Neutrophil (primary cell): ENCODE data around the gene CPNE6.

Experiments used
- H3K27ac ChIP-seq: fragments of 200-600 bp; sonication (generic); 2 replicates; pipeline ENCODE4 v1.5.1; 2016; ENCODE audit warnings: mild to moderate bottlenecking, moderate library complexity
- H3K27me3 ChIP-seq: fragments of 200-600 bp; sonication (generic); 2 replicates; pipeline ENCODE4 v1.6.0; 2016; ENCODE audit warnings: mild to moderate bottlenecking
- H3K36me3 ChIP-seq: fragments of 200-600 bp; sonication (generic); 2 replicates; pipeline ENCODE4 v1.5.1; 2017
- H3K4me1 ChIP-seq, 2 experiments: fragments of 200-600 bp in 1 of 2; sonication (generic) in 1 of 2; 1 replicate in 1 of 2; 2 replicates in 1 of 2; pipeline versions ENCODE4 v1.5.1 to v1.6.1; 2013 to 2016; ENCODE audit warnings: low read depth in 1 of 2, low read length in 1 of 2, mild to moderate bottlenecking in 1 of 2, moderate library complexity in 1 of 2; ENCODE audit not compliant: control insufficient read depth in 1 of 2, insufficient read depth in 1 of 2
- H3K4me3 ChIP-seq, 2 experiments: fragments of 200-600 bp in 1 of 2; sonication (generic) in 1 of 2; 1 replicate in 1 of 2; 2 replicates in 1 of 2; pipeline ENCODE4 v1.5.1; 2013 to 2016; ENCODE audit warnings: low read depth in 1 of 2, low read length in 1 of 2, mild to moderate bottlenecking in 1 of 2, moderate library complexity in 1 of 2
- H3K9me3 ChIP-seq: fragments of 200-600 bp; sonication (generic); 2 replicates; pipeline ENCODE4 v1.5.1; 2016
- TF ChIP-seq, protein P1 (sequence below): fragments of 200-600 bp; sonication (generic); IDR thresholded peaks from 2 replicates; pipeline ENCODE4 v1.5.1; 2016; ENCODE audit warnings: antibody characterized with exemption

CPNE6 gene

DNA sequence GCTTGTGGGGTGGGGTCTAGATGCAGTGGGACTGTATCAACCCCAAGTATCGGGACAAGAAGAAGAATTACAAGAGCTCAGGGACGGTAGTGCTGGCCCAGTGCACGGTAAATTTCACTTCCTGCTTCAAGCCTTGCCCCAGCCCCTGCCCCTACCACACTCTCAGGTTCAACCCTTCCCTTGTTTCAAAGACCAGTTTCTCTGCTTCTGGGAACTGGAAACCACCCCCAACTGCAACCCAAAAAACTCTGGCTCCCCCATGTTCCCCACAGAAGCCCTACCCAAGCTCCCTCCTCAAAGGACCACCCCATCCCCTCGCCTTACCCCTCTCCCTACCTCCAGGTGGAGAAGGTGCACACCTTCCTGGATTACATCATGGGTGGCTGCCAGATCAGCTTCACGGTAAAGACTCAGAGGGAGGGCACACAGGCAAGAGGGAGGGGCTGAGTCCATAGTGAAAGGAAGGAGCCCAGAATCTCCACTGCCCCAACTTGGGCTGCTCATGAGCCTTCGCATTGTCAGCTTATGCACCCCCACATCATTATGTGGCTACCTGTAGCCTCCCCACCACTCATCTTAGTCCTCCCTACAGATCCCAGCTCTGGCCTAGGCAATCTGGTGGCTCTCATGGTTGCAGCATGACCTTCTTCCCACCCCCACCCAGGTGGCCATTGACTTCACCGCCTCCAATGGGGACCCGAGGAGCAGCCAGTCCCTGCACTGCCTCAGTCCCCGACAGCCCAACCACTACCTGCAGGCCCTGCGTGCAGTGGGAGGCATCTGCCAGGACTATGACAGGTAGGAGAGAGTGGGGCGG lies 4.3 kb downstream of the CPNE6 start:
- TF ChIP-seq, protein P1, sequence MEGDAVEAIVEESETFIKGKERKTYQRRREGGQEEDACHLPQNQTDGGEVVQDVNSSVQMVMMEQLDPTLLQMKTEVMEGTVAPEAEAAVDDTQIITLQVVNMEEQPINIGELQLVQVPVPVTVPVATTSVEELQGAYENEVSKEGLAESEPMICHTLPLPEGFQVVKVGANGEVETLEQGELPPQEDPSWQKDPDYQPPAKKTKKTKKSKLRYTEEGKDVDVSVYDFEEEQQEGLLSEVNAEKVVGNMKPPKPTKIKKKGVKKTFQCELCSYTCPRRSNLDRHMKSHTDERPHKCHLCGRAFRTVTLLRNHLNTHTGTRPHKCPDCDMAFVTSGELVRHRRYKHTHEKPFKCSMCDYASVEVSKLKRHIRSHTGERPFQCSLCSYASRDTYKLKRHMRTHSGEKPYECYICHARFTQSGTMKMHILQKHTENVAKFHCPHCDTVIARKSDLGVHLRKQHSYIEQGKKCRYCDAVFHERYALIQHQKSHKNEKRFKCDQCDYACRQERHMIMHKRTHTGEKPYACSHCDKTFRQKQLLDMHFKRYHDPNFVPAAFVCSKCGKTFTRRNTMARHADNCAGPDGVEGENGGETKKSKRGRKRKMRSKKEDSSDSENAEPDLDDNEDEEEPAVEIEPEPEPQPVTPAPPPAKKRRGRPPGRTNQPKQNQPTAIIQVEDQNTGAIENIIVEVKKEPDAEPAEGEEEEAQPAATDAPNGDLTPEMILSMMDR = no peak
- peaks cover 15 to 16% of the 10 kb centered on the region in 2 experiments for H3K4me1 ChIP-seq
- H3K27ac ChIP-seq = no peak overlapping the region
- H3K27me3 ChIP-seq = peaks cover 19% of the 10 kb centered on the region
- H3K36me3 ChIP-seq = no peaks in the 10 kb centered on the region
- H3K4me3 ChIP-seq = no peak overlapping the region
- no peaks in the 10 kb centered on the region for H3K9me3 ChIP-seq

DNA sequence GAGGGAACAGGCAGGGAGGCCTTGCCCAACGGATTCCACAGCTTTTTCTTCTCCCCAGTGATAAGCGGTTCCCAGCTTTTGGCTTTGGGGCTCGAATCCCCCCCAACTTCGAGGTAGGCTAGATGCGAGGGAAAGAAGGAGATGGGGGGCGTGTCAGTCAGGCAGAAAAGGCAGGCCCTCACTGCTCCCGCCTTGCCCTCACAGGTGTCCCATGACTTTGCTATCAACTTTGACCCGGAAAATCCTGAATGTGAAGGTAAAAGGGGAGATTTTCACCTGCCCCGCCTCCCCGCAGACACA lies 4.9 kb downstream of the CPNE6 start:
- Histone ChIP-seq H3K9me3 (no peaks in the 10 kb centered on the region), H3K27ac (no peak overlapping the region), H3K4me1 (peaks cover 15% of the 10 kb centered on the region in 2 experiments), H3K36me3 (no peaks in the 10 kb centered on the region), H3K4me3 (no peak overlapping the region), H3K27me3 (peaks cover 25% of the 10 kb centered on the region)
- TF ChIP-seq, protein P1 = no peak

DNA sequence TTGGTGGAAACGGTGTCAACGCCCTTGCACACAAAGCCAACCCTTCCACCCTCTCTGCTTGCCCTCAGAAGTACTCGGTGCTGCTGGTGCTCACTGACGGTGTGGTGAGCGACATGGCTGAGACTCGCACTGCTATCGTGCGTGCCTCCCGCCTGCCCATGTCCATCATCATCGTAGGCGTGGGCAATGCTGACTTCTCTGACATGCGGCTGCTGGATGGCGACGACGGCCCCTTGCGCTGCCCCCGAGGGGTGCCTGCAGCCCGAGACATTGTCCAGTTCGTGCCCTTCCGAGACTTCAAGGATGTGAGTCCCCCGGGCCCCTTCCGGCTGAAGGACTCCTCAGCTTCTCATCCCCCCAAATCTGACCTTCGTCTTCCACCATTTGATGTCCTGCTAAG lies 5.7 kb downstream of the CPNE6 start:
- no peaks in the 10 kb centered on the region for H3K36me3 ChIP-seq
- H3K4me3 ChIP-seq = no peak overlapping the region
- no peaks in the 10 kb centered on the region for H3K9me3 ChIP-seq
- H3K27me3 ChIP-seq = peaks cover 33% of the 10 kb centered on the region
- no peak overlapping the region for H3K27ac ChIP-seq
- H3K4me1 ChIP-seq = peaks cover 9 to 14% of the 10 kb centered on the region in 2 experiments
- TF ChIP-seq, protein P1 = no peak

DNA sequence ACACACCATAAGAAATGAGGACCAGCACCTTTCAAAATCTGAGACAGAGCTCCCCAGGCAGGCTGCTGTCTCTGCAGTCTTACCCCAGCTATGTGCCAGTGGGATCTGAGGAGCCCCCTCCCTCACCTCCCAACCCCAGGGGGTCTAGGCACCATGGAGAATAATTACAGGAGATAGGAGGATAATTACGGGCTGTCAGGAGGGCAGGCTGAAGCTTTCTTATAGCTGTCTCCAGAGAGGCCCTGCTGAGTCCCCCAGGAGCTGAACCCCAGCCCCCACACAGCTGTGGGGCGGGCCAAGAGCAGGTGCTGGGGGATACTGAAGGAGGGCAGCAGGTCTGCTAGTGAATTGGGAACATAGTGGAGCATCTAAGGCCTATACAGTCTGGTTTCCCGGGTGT lies 6.8 kb downstream of the CPNE6 start:
- Histone ChIP-seq H3K4me3 (no peak overlapping the region), H3K27me3 (peaks cover 44% of the 10 kb centered on the region), H3K27ac (no peak overlapping the region), H3K36me3 (no peaks in the 10 kb centered on the region), H3K9me3 (no peaks in the 10 kb centered on the region), H3K4me1 (peaks cover 9 to 14% of the 10 kb centered on the region in 2 experiments)
- TF ChIP-seq, protein P1 = no peak

DNA sequence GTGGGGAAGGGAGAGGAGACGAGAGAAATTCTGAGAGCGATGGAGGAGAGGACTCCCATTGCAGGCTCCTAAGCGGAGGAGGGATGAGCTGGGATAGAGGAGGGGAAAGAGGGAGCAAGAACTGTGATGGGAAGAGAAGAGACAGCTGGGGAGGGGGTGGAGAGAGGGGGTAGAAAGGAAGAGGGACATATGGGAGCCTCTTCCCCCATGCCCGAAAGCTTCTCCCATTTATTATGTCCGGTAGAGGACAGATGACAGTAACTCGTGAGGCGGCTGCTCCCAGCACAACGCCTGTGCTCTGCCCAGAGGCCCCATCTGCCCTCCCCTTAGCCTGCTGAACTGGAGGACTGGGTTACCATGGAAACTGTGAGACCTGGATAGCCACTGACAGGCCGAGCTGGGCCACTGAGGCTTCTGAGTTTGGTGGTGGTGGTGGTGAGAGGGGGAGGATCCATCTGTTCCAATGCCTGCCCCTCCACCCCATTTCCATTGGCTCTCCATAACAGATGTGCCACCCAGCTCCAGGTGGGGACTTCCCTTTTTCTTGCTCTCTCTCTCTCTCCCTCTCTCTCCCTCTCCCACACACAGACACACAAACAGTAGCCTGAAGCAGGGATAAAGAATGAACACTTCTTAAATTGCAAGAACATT lies 8.3 kb downstream of the CPNE6 start:
- TF ChIP-seq, protein P1 = no peak
- no peak overlapping the region for H3K4me3 ChIP-seq
- H3K36me3 ChIP-seq = no peaks in the 10 kb centered on the region
- peaks cover 9 to 14% of the 10 kb centered on the region in 2 experiments for H3K4me1 ChIP-seq
- H3K9me3 ChIP-seq = no peaks in the 10 kb centered on the region
- H3K27me3 ChIP-seq = peaks cover 54% of the 10 kb centered on the region
- no peak overlapping the region for H3K27ac ChIP-seq
